Mucosa of descending colon (tissue), 3 donors: ENCODE data around the gene GREM2. TPM values are rescaled to one million over a fixed set of nuclear protein-coding genes. Genes with fewer than 3 reads are reported as not detected.

Experiments used
- ATAC-seq: fragments of 200-7000 bp; cut with Tn5 transposase; one replicate; pipeline ENCODE4 v1.9.1; 2020; ENCODE audit warnings: mild to moderate bottlenecking, moderate library complexity
- DNase-seq, 3 donors: peaks; one replicate each; pipeline ENCODE4 v3.0.0-alpha.2; 2020
- H3K36me3 ChIP-seq: fragments of 200-600 bp; one replicate; pipeline ENCODE4 v1.8.0; 2021; ENCODE audit warnings: low read depth, mild to moderate bottlenecking
- H3K4me1 ChIP-seq: fragments of 200-600 bp; one replicate; pipeline ENCODE4 v1.8.0; 2021; ENCODE audit warnings: low read depth, mild to moderate bottlenecking
- H3K4me3 ChIP-seq: fragments of 200-600 bp; one replicate; pipeline ENCODE4 v1.8.0; 2021; ENCODE audit warnings: mild to moderate bottlenecking
- H3K9me3 ChIP-seq: fragments of 200-600 bp; one replicate; pipeline ENCODE4 v1.8.0; 2021; ENCODE audit warnings: mild to moderate bottlenecking
- CTCF ChIP-seq: fragments of 200-600 bp; IDR thresholded peaks from one replicate; pipeline ENCODE4 v1.8.0; 2022; ENCODE audit warnings: antibody characterized with exemption, mild to moderate bottlenecking
- intact Hi-C, 2 donors: fragments of 100-400 bp; cut with DNase I in 1 of 2; cut with micrococcal nuclease in 1 of 2; formaldehyde crosslinking; loops; one replicate each; pipeline versions ENCODE4 v1.11.0 to v1.11.1; 2022; cut with DNase I, micrococcal nuclease
- total RNA-seq, 3 donors: library from RNA; stranded (reverse); fragmentation: NEBNext Ultra II Directional in 2 of 3; extraction: Animal tissue kit (Norgen Biotek cat#: 25700) in 2 of 3; gene quantifications; one replicate each; pipeline versions ENCODE4 v1.2.1 to v1.2.4, GENCODE V29; 2021 to 2023
- donor health status: DM: no; HTN: no; CAD: no; lungs with moderate emphysema.
- donor health status: DM: no; HTN: no; CAD: no.
- donor health status: DM: no; HTN: yes; CAD: no.

Gene GREM2
- total RNA-seq, 3 donors from 2014 or later = 5.1 to 25.5 (median 6.0) TPM

- intact Hi-C loops = no loop called here
- no peaks in the 10 kb centered on the region for H3K4me1 ChIP-seq
- H3K9me3 ChIP-seq = no peaks in the 10 kb centered on the region
- no peak overlapping the region for H3K4me3 ChIP-seq
- TF ChIP-seq CTCF = no peak
- no peaks in the 10 kb centered on the region for H3K36me3 ChIP-seq
- no peak for ATAC-seq
- DNase-seq = no peak
Observed at GRCh38 chr1:240457203-240457602, 154.8 kb downstream of the GREM2 start.

- H3K36me3 ChIP-seq = no peaks in the 10 kb centered on the region
- ATAC-seq (peak; percentile 36), DNase-seq (peak in 1 of 3 donors; percentile 10)
- TF ChIP-seq CTCF = peak; percentile 11
- H3K4me1 ChIP-seq = no peaks in the 10 kb centered on the region
- H3K4me3 ChIP-seq = no peak overlapping the region
- no peaks in the 10 kb centered on the region for H3K9me3 ChIP-seq
- intact Hi-C loops = no loop called here
Observed at GRCh38 chr1:240455228-240455821, 156.6 kb downstream of the GREM2 start.

- intact Hi-C loops = no loop called here
- Histone ChIP-seq H3K36me3 (no peaks in the 10 kb centered on the region), H3K9me3 (no peaks in the 10 kb centered on the region), H3K4me1 (no peaks in the 10 kb centered on the region), H3K4me3 (no peak overlapping the region)
- TF ChIP-seq CTCF = no peak
- DNase-seq (no peak), ATAC-seq (no peak)
Observed at GRCh38 chr1:240445369-240445768, 166.6 kb downstream of the GREM2 start.

GRCh38 chr1:240441669-240442068 lies 170.3 kb downstream of the GREM2 start:
- ATAC-seq (peak; percentile 76), DNase-seq (no peak)
- no peaks in the 10 kb centered on the region for H3K36me3 ChIP-seq
- no peak for TF ChIP-seq CTCF
- no peaks in the 10 kb centered on the region for H3K9me3 ChIP-seq
- intact Hi-C loops = no loop called here
- no peaks in the 10 kb centered on the region for H3K4me1 ChIP-seq
- H3K4me3 ChIP-seq = no peak overlapping the region
